H1 (cell line): ENCODE results near the gene WDR49. TPM values are rescaled to one million over a fixed set of nuclear protein-coding genes. Genes with fewer than 3 reads are reported as not detected.

Experiments used
- CTCF ChIA-PET: fragments of 300-600 bp; sonication (Branson Sonifier 250); formaldehyde crosslinking; loops from one replicate; lab custom pipeline; 2021; ENCODE audit not compliant: partially characterized antibody; lab: Charles Lee
- POLR2A ChIA-PET: fragments of 300-600 bp; sonication (Branson Sonifier 250); formaldehyde crosslinking; loops from one replicate; lab custom pipeline; 2021; ENCODE audit warnings: inconsistent platforms; ENCODE audit not compliant: partially characterized antibody; lab: Charles Lee
- DNase-seq, 2 experiments: peaks; one replicate each; pipeline versions ENCODE4 v3.0.0 to v3.0.0-alpha.2; 2010 to 2022; ENCODE audit warnings: low spot score in 2 of 2, low read depth in 1 of 2, mixed read lengths in 1 of 2
- FAIRE-seq: peaks from 2 replicates; lab custom pipeline; 2011; peaks lifted over from hg19 to GRCh38; lab: Jason Lieb, UNC
- H2AFZ ChIP-seq: 2 replicates; pipeline ENCODE4 v1.8.1; 2012; ENCODE audit warnings: low read length, inconsistent platforms
- H2AK5ac ChIP-seq: 2 replicates; pipeline ENCODE4 v1.6.1; 2013; ENCODE audit warnings: low read depth, low read length
- H2BK120ac ChIP-seq: replicated peaks from 2 replicates; pipeline ENCODE3; 2013; ENCODE audit warnings: low read depth, low read length, inconsistent platforms
- H2BK12ac ChIP-seq: 2 replicates; pipeline ENCODE4 v1.6.1; 2013; ENCODE audit warnings: low read depth, low read length
- H2BK15ac ChIP-seq: 2 replicates; pipeline ENCODE4 v1.6.1; 2013; ENCODE audit warnings: low read length
- H2BK20ac ChIP-seq: 2 replicates; pipeline ENCODE4 v1.6.1; 2013; ENCODE audit warnings: low read length
- H2BK5ac ChIP-seq: 2 replicates; pipeline ENCODE4 v1.6.1; 2013; ENCODE audit warnings: low read depth, low read length
- H3K14ac ChIP-seq: 2 replicates; pipeline ENCODE4 v1.6.1; 2013; ENCODE audit warnings: inconsistent platforms; ENCODE audit not compliant: insufficient read length
- H3K18ac ChIP-seq: 2 replicates; pipeline ENCODE4 v1.6.1; 2013; ENCODE audit warnings: low read length; ENCODE audit errors: extremely low read depth
- H3K23ac ChIP-seq: 2 replicates; pipeline ENCODE4 v1.6.1; 2013; ENCODE audit warnings: inconsistent platforms; ENCODE audit not compliant: insufficient read length
- H3K23me2 ChIP-seq: 2 replicates; pipeline ENCODE4 v1.6.1; 2013; ENCODE audit warnings: low read depth, low read length
- H3K27ac ChIP-seq: 2 replicates; pipeline ENCODE4 v1.6.1; 2011; ENCODE audit warnings: low read depth, low read length, inconsistent platforms
- H3K27me3 ChIP-seq, 4 experiments: replicated peaks in 1 of 4; 1 replicate in 1 of 4; 2 replicates in 3 of 4; pipeline versions ENCODE4 v1.6.1 to v1.8.1; 2011 to 2013; ENCODE audit warnings: low read length in 3 of 4, mild to moderate bottlenecking in 3 of 4, inconsistent platforms in 2 of 4, mixed read lengths in 2 of 4, moderate library complexity in 1 of 4; ENCODE audit not compliant: control insufficient read depth in 3 of 4, insufficient read depth in 3 of 4; ENCODE audit errors: extremely low read depth in 1 of 4
- H3K36me3 ChIP-seq, 4 experiments: 2 replicates each; pipeline versions ENCODE4 v1.6.1 to v1.8.1; 2011 to 2013; ENCODE audit warnings: mild to moderate bottlenecking in 4 of 4, low read length in 3 of 4, moderate library complexity in 2 of 4, control low read depth in 1 of 4, inconsistent platforms in 1 of 4; ENCODE audit not compliant: insufficient read depth in 4 of 4, control insufficient read depth in 2 of 4
- H3K4ac ChIP-seq: replicated peaks from 2 replicates; pipeline ENCODE3; 2013; ENCODE audit warnings: low read length, low read depth, mixed read lengths, inconsistent platforms; ENCODE audit not compliant: insufficient read length
- H3K4me1 ChIP-seq, 4 experiments: replicated peaks in 1 of 4; 1 replicate in 1 of 4; 2 replicates in 3 of 4; pipeline versions ENCODE4 v1.6.1 to v1.8.1; 2011 to 2013; ENCODE audit warnings: low read length in 3 of 4, inconsistent platforms in 2 of 4, mixed read lengths in 1 of 4; ENCODE audit not compliant: insufficient read depth in 4 of 4, control insufficient read depth in 3 of 4
- H3K4me2 ChIP-seq, 2 experiments: 2 replicates each; pipeline versions ENCODE4 v1.6.1 to v1.8.1; 2011 to 2013; ENCODE audit warnings: low read depth in 2 of 2, low read length in 2 of 2, control low read depth in 1 of 2, inconsistent platforms in 1 of 2, mild to moderate bottlenecking in 1 of 2; ENCODE audit not compliant: insufficient read depth in 1 of 2
- H3K4me3 ChIP-seq, 4 experiments: fragments of 200-600, 300-600 bp in 1 of 4; sonication (generic), shearing (Covaris generic), sonication (Bioruptor Twin) in 1 of 4; 2 replicates each; pipeline versions ENCODE4 v1.5.1 to v1.8.1; 2011 to 2016; ENCODE audit warnings: low read length in 4 of 4, low read depth in 3 of 4, control low read depth in 2 of 4, inconsistent platforms in 2 of 4, mild to moderate bottlenecking in 2 of 4, mixed read lengths in 1 of 4, moderate library complexity in 1 of 4; ENCODE audit not compliant: insufficient read depth in 2 of 4; ENCODE audit errors: extremely low read depth in 1 of 4
- H3K56ac ChIP-seq: replicated peaks from 2 replicates; pipeline ENCODE3; 2013; ENCODE audit warnings: low read depth, mild to moderate bottlenecking, mixed read lengths, low read length, inconsistent platforms; ENCODE audit not compliant: insufficient read length
- H3K79me1 ChIP-seq: 2 replicates; pipeline ENCODE4 v1.6.1; 2013; ENCODE audit warnings: low read depth, low read length, control low read depth
- H3K79me2 ChIP-seq, 2 experiments: 2 replicates each; pipeline versions ENCODE4 v1.6.1 to v1.8.1; 2012 to 2013; ENCODE audit warnings: low read length in 2 of 2, mild to moderate bottlenecking in 2 of 2, inconsistent platforms in 1 of 2; ENCODE audit not compliant: insufficient read depth in 2 of 2, control insufficient read depth in 1 of 2
- H3K9ac ChIP-seq, 4 experiments: replicated peaks in 1 of 4; 1 replicate in 1 of 4; 2 replicates in 3 of 4; pipeline versions ENCODE4 v1.6.1 to v1.8.1; 2011 to 2013; ENCODE audit warnings: low read depth in 3 of 4, low read length in 3 of 4, control low read depth in 2 of 4, mild to moderate bottlenecking in 2 of 4, moderate library complexity in 2 of 4, inconsistent platforms in 1 of 4; ENCODE audit errors: extremely low read depth in 1 of 4
- H3K9me3 ChIP-seq, 2 experiments: 2 replicates each; pipeline versions ENCODE4 v1.6.1 to v1.8.1; 2012 to 2013; ENCODE audit warnings: mild to moderate bottlenecking in 2 of 2, moderate library complexity in 2 of 2, control low read depth in 1 of 2, inconsistent platforms in 1 of 2, low read depth in 1 of 2, low read length in 1 of 2, mixed read lengths in 1 of 2; ENCODE audit not compliant: insufficient read depth in 2 of 2
- H4K20me1 ChIP-seq, 2 experiments: replicated peaks in 1 of 2; 2 replicates each; pipeline versions ENCODE3 to v1.8.1; 2011 to 2013; ENCODE audit warnings: inconsistent platforms in 2 of 2, low read length in 2 of 2, mild to moderate bottlenecking in 1 of 2; ENCODE audit not compliant: insufficient read depth in 2 of 2, control insufficient read depth in 1 of 2
- H4K5ac ChIP-seq: 2 replicates; pipeline ENCODE4 v1.6.1; 2013; ENCODE audit warnings: low read length, low read depth, mixed read lengths, inconsistent platforms; ENCODE audit not compliant: insufficient read length
- H4K8ac ChIP-seq: 2 replicates; pipeline ENCODE4 v1.8.0; 2013; ENCODE audit warnings: mild to moderate bottlenecking, moderate library complexity, low read length, inconsistent platforms; ENCODE audit not compliant: insufficient read depth; ENCODE audit errors: extremely low read depth
- H4K91ac ChIP-seq: replicated peaks from 2 replicates; pipeline ENCODE3; 2013; ENCODE audit warnings: low read length, mixed read lengths, inconsistent platforms; ENCODE audit not compliant: insufficient read length
- ATF2 ChIP-seq: IDR thresholded peaks from 2 replicates; pipeline ENCODE4 v1.6.1; 2012; ENCODE audit warnings: low read length, inconsistent platforms
- BRCA1 ChIP-seq: IDR thresholded peaks from 2 replicates; pipeline ENCODE4 v1.6.1; 2012; ENCODE audit warnings: low read depth, low read length, improper control_type of control experiment
- CBX8 ChIP-seq: fragments of 300-800, 300-1000 bp; sonication (generic); IDR thresholded peaks from 2 replicates; pipeline ENCODE4 v1.7.1; 2016; ENCODE audit warnings: low read depth, low read length, borderline replicate concordance
- JUN ChIP-seq: IDR thresholded peaks from 2 replicates; pipeline ENCODE4 v1.6.1; 2011; ENCODE audit warnings: low read depth, mild to moderate bottlenecking, improper control_type of control experiment, low read length
- MAFK ChIP-seq: IDR thresholded peaks from 2 replicates; pipeline ENCODE4 v1.6.1; 2012; ENCODE audit warnings: low read depth, mild to moderate bottlenecking, improper control_type of control experiment, low read length
- PHF8 ChIP-seq: fragments of 200-600 bp; sonication (generic); conservative IDR thresholded peaks from 2 replicates; pipeline ENCODE4 v1.7.1; 2012; ENCODE audit warnings: low read depth, mild to moderate bottlenecking, inconsistent platforms, low read length, moderate library complexity
- POU5F1 ChIP-seq: IDR thresholded peaks from 2 replicates; pipeline ENCODE4 v1.6.1; 2011; ENCODE audit warnings: low read depth, mild to moderate bottlenecking, low read length, moderate library complexity
- RXRA ChIP-seq: IDR thresholded peaks from 2 replicates; pipeline ENCODE4 v1.6.1; 2011; ENCODE audit warnings: low read depth, mild to moderate bottlenecking, low read length, moderate library complexity; ENCODE audit not compliant: insufficient read depth
- SIRT6 ChIP-seq: IDR thresholded peaks from one replicate; pipeline ENCODE4 v1.7.1; 2012; ENCODE audit warnings: low read length, inconsistent platforms
- SP1 ChIP-seq: IDR thresholded peaks from 2 replicates; pipeline ENCODE4 v1.6.1; 2011; ENCODE audit warnings: low read depth, low read length
- TAF1 ChIP-seq: IDR thresholded peaks from 2 replicates; pipeline ENCODE4 v1.6.1; 2011; ENCODE audit warnings: mild to moderate bottlenecking, low read depth, low read length
- TAF7 ChIP-seq: optimal IDR thresholded peaks from 2 replicates; pipeline ENCODE3; 2011; ENCODE audit warnings: low read depth, mild to moderate bottlenecking, inconsistent platforms, low read length, moderate library complexity, borderline replicate concordance
- TCF12 ChIP-seq: IDR thresholded peaks from 2 replicates; pipeline ENCODE4 v1.6.1; 2011; ENCODE audit warnings: low read depth, mild to moderate bottlenecking, low read length
- ZNF274 ChIP-seq: IDR thresholded peaks from 2 replicates; pipeline ENCODE4 v1.7.0; 2012; ENCODE audit warnings: low read length, borderline replicate concordance; ENCODE audit errors: extremely low read depth
- WGBS, 2 experiments: shearing (Covaris generic) in 1 of 2; methylation state at CpG; one replicate each; pipeline versions ENCODE4 v1.1.6 to v1.1.7; 2013 to 2015; ENCODE audit warnings: low lambda C conversion rate in 2 of 2, mixed read lengths in 2 of 2, inconsistent platforms in 1 of 2, low coverage in 1 of 2, missing lambda C conversion rate in 1 of 2; ENCODE audit not compliant: insufficient replicate concordance in 2 of 2, insufficient coverage in 1 of 2, insufficient read length in 1 of 2; ENCODE audit errors: extremely low coverage in 1 of 2, missing lambda C conversion rate in 1 of 2; 5-methylcytosine and 5-hydroxymethylcytosine counted together
- polyA plus RNA-seq, 7 experiments: library from polyadenylated mRNA; depleted of rRNA in 3 of 7; stranded (reverse) in 5 of 7; unstranded in 2 of 7; fragments of >200 nt in 5 of 7; fragments of 200-250 nt in 2 of 7; gene quantifications; 1 replicate in 5 of 7; 2 replicates in 1 of 7; 4 replicates in 1 of 7; pipeline versions ENCODE4 v1.2.1 to v1.2.3, GENCODE V29; 2011 to 2013; ENCODE audit warnings: missing spikeins in 2 of 7, mixed read lengths in 2 of 7
- total RNA-seq: library from RNA; stranded (reverse); fragmentation: NEBNext Ultra II Directional; extraction: Animal tissue kit (Norgen Biotek cat#: 25700); gene quantifications from 2 replicates; pipeline ENCODE4 v1.2.1, GENCODE V29; 2021

The WDR49 gene
- total and polyA plus RNA-seq, 2 of the 8 experiments (the other 6 are each of a cell fraction or from before 2014, with no cell fraction given), result 0.50 to 1.7 TPM

- H3K79me2 ChIP-seq, result no peaks in the 10 kb centered on the region
- H3K14ac ChIP-seq, result no peak overlapping the region
- H3K9ac ChIP-seq, result no peak overlapping the region; a peak in 1 of 7 replicates
- H3K23ac ChIP-seq, result no peak overlapping the region
- no peak overlapping the region for H2BK12ac ChIP-seq
- ChIA-PET CTCF (no interaction called here), POLR2A (no interaction called here)
- H2BK5ac ChIP-seq, result no peak overlapping the region
- no peak overlapping the region for H2BK120ac ChIP-seq
- H2AK5ac ChIP-seq, result no peak overlapping the region
- no peaks in the 10 kb centered on the region for H3K79me1 ChIP-seq
- H4K20me1 ChIP-seq, result no peaks in the 10 kb centered on the region
- no peak overlapping the region for H2BK20ac ChIP-seq
- no peak overlapping the region for H2AFZ ChIP-seq
- no peak overlapping the region for H4K8ac ChIP-seq
- no peak overlapping the region for H2BK15ac ChIP-seq
- H3K23me2 ChIP-seq, result no peaks in the 10 kb centered on the region; the same call in 1 of the 2 replicates
- no peaks in the 10 kb centered on the region for H3K27me3 ChIP-seq
- no peak overlapping the region for H3K56ac ChIP-seq
- H3K27ac ChIP-seq, result no peak overlapping the region
- no peak overlapping the region for H4K5ac ChIP-seq
- H3K4me1 ChIP-seq, result no peaks in the 10 kb centered on the region
- no peak overlapping the region for H3K18ac ChIP-seq
- no peaks in the 10 kb centered on the region for H3K36me3 ChIP-seq
- H3K4ac ChIP-seq, result no peak overlapping the region
- 89% methylated on average over 7 of the region's 7 CpGs; no CpG with 5 or more reads in 1 of the 2 experiments for WGBS, 2 experiments
- DNase-seq, result no peak
- H3K4me3 ChIP-seq, result no peak overlapping the region
- H3K9me3 ChIP-seq, result no peaks in the 10 kb centered on the region
- no peak overlapping the region for H4K91ac ChIP-seq
- no peak for FAIRE-seq
- H3K4me2 ChIP-seq, result no peak overlapping the region
- TF ChIP-seq ZNF274, result no peak
- TF ChIP-seq TAF1, result no peak
- no peak for TF ChIP-seq RXRA
- TF ChIP-seq CBX8, result no peak
- TF ChIP-seq PHF8, result no peak
- no peak for TF ChIP-seq TAF7
- no peak for TF ChIP-seq SIRT6
- TF ChIP-seq TCF12, result no peak
- no peak for TF ChIP-seq ATF2
- TF ChIP-seq MAFK, result no peak
- TF ChIP-seq JUN, result no peak
- no peak for TF ChIP-seq SP1
- no peak for TF ChIP-seq BRCA1
- TF ChIP-seq POU5F1, result no peak
Observed at GRCh38 chr3:167497903-167498302, 155.8 kb downstream of the WDR49 start.
